Measurements from ENCODE around the gene TPT1.
"Not testable (repeated sequence)": the region's sequence is repeated elsewhere in the genome, so short reads cannot be mapped to it uniquely, and the experiment has no call there.

TPT1 gene

DNA sequence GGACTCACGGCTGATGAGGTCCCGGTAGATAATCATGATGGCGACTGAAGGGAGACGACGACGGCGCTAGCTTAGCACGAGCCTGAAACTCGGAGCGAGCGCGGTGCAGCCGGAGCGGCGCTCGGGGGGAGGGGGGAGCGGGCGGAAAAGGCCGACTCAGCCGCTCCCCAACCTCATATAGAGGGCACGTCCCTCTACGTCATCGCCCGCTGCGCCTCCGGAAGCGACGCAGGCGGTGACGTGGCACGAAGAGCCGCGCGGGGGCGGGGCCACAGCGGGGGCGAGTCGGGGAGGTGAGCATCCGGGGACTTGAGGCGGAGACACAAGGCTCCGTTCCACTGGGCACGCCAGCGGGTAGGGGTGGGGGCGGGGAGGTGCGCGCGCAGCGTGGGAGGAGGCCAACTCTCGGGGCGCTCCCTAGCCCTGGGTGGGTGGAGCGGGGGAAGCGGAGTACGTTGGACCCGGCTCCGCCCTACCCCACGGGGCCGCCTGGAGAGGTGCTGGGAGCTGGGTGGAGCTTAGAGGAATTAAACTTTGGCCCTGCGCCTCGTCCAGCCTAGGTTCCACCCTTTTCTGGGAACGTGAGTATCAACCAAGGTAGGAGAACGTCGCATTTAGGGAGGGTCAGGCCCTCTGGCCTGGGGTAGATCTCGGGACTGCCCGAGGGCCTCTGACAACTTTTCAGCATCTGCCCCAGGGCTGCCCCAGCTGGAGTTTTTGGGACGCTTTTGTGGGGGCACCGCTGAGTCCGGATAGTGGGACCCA, at the start of gene TPT1:
TSS of gene TPT1 (minus strand) at position 150 of the 765 bp plus-strand sequence. CDS start at position 36, 114 bp downstream.
- peak; percentile 99 for DNase-seq (ENCODE audit: low read depth in 2 of 2)

DNA sequence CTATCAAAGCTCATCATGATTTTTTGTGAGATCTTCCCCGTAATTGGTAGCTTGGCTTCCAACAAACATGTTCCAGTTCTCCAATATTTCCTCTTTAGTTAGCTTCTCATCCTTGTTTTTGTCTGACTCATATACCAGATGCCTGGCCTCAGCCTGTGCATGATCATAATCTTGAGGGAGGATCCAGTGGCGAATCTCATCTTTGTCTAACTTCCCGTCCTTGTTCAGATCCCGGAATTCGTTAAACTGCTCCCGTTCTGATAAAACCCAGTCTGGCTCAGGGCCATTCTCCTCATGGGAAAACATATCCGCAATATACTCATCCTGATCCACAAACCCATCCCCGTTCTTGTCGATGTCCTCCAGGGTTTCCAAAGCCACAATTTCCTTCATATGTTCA, 49.4 kb upstream of the TPT1 start:
- DNase-seq (ENCODE audit: low read depth in 2 of 2), result not testable (repeated sequence)

DNA sequence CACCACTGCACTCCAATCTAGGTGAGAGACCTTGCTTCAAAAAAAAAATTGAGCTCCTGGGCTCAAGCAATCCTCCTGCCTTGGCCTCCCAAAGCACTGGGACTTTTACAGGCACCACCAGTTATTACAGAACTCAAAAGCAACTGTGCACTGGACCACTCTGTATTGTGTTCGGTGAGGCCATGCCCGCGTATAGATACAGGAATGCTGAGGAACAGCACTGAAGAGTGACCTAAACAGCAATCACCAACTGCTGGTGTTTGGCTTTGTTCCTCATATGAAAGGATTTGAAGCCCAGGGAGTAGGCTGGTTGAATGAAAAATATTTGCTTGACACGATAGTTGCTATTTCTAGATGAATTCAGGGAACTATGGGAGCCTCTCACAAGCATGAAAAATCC, 47.7 kb upstream of the TPT1 start:
- DNase-seq (ENCODE audit: low read depth in 2 of 2), result no peak

DNA sequence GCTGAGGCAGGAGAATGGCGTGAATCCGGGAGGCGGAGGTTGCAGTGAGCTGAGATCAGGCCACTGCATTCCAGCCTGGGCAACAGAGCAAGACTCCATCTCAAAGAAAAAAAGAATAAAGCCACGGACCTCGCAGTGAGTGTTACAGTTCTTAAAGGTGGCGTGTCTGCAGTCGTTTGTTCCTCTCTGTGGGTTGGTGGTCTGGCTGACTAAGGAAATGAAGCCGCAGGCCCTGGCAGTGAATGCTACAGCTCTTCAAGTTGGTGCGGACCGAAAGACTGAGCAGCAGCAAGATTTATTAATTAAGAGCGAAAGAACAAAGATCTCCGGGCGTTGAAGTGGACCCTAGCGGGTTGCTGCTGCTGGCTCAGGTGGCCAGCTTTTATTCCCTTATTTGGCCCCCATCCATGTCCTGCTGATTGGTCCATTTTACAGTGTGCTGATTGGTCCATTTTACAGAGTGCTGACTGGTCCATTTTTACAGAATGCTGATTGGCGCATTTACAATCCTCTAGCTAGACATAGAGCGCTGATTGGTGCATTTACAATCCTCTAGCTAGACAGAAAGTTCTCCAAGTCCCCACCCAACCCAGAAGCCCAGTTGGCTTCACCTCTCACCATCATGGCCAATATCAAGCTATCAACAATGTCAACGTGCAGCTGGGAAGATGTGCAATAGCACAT, 46.1 kb upstream of the TPT1 start:
- DNase-seq (ENCODE audit: low read depth in 2 of 2), result not testable (repeated sequence)

DNA sequence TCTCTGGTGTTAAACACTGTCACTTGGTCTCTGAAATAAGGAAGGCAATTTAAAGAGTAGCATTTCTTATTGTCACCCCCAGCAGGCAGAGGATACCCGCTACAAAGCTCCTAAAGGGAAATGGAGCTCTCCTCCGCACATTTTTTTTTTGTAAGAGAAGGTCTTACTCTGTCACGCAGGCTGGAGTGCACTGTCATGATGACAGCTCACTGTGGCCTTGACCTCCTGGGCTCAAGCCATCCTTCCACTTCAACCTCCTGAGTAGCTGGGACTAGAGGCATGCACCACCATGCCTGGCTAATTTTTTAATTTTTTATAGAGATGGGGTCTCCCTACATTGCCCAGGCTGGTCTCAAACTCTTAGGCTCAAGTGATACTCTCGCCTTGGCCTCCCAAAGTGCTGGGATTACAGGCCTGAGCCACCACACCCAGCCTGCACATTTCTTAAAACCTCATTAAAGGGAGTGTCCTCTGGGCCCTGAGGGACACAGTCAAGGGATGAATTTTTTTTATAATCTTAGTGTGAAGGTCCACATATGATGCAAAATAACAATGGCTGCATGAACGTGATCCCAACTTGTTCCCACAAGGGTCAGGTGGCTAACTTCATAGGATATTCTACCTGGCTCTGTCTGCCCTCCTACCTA, 45.0 kb upstream of the TPT1 start:
- no peak for DNase-seq (ENCODE audit: low read depth in 2 of 2)

DNA sequence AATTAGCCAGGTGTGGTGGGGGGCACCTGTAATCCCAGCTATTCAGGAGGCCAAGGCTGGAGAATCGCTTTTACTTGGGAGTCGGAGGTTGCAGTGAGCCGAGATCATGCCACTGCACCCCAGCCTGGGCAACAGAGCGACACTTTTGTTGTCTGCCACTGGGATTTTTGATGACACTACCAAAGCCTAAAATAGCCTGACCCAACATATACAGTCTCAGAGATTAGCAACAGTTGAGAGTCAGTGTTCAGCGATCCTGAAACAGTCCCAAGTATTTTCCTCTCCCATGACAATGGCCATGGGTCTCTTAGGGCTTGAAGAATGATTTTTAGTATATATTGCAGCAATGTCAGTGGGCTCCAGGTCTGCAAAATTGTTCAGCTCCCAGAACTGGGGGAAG, 44.3 kb upstream of the TPT1 start:
- DNase-seq (ENCODE audit: low read depth in 2 of 2), result no peak

DNA sequence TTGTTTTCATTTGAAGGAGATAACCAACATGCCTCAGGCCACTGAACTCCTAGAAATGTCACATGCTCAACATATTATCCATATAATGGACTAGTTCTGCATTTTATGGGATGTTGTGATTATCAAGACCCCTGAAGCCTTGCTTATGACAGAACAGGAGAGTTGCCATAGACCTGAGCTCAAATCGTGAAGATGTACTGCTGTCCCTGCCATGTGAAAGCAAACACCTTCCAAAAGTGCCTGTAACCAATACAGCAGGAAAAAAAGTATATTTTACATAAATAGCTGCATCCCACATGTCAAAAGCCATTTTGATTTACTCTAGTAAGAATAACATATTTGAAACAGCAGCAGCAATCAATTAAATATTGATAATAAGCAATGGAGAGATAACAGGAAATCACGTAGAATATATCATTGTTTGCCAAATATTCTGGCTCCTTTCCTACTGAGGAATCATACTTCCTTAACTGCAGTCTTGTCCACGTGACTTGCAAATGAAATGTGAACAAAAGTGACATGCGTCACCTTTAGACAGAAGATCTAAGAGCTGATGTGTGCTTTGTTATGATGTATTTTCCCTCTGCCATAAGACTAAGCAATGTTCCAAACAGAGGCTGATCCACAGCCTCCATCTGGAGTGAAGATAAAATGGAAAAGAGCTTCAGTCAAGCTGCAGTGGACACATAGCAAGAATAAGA, 43.6 kb upstream of the TPT1 start:
- DNase-seq (ENCODE audit: low read depth in 2 of 2), result no peak

DNA sequence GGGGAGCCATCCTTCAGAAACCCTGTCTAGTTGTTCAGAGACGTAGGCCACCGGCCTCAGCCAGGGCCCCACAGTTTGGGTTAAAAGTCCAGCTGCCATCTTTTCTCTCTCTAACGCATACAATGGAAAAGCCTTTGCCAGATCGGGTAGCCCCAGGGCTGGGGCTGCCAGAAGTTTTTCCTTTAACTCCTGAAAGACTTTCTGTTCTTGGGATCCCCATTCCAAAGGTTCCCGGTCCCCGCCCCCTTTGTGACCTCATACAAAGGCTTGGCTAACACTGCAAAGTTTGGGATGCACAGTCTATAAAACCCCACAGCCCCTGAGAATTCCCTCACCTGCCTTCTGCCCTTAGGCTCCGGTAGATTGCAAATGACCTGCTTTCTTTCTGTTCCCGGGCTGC, 41.8 kb upstream of the TPT1 start:
- not testable (repeated sequence) for DNase-seq (ENCODE audit: low read depth in 2 of 2)

DNA sequence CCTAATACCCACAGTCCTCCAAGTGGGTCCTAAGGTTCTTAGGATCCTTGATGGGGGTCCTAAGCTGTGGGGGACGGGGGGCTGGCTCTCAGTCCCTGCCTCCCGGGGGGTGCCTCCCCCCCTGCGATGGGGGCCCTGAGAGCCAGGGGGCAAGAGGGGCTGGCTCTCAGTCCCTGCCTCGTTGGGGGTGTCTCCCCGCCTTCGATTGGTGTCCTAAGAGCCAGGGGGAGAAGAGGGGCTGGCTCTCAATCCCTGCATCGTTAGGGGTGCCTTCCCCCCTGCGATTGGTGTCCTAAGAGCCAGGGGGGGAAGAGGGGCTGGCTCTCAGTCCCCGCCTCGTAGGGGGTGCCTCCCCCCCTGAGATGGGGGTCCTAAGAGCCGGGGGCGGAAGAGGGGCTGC, 40.2 kb upstream of the TPT1 start:
- no peak for DNase-seq (ENCODE audit: low read depth in 2 of 2)

DNA sequence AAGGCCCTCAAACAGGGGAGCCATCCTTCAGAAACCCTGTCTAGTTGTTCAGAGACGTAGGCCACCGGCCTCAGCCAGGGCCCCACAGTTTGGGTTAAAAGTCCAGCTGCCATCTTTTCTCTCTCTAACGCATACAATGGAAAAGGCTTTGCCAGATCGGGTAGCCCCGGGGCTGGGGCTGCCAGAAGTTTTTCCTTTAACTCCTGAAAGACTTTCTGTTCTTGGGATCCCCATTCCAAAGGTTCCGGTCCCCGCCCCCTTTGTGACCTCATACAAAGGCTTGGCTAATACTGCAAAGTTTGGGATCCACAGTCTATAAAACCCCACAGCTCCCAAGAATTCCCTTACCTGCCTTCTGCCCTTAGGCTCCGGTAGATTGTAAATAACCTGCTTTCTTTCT, 39.7 kb upstream of the TPT1 start:
- DNase-seq (ENCODE audit: low read depth in 2 of 2), result not testable (repeated sequence)

DNA sequence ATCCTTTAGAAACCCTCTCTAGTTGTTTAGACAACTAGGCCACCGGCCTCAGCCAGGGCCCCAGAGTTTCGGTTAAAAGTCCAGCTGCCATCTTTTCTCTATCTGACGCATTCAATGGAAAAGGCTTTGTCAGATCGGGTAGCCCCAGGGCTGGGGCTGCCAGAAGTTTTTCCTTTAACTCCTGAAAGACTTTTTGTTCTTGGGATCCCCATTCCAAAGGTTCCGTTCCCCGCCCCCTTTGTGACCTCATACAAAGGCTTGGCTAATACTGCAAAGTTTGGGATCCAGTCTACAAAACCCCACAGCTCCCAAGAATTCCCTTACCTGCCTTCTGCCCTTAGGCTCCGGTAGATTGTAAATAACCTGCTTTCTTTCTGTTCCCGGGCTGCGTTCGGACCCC, 38.5 kb upstream of the TPT1 start:
- not testable (repeated sequence) for DNase-seq (ENCODE audit: low read depth in 2 of 2)

DNA sequence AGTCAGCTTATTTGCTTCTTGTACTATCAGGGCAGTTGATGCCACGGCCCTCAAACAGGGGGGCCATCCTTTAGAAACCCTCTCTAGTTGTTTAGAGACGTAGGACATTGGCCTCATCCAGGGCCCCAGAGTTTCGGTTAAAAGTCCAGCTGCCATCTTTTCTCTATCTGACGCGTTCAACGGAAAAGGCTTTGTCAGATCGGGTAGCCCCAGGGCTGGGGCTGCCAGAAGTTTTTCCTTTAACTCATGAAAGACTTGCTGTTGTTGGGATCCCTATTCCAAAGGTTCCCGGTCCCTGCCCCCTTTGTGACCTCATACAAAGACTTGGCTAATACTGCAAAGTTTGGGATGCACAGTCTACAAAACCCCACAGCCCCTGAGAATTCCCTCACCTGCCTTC, 37.8 kb upstream of the TPT1 start:
- DNase-seq (ENCODE audit: low read depth in 2 of 2), result not testable (repeated sequence)

DNA sequence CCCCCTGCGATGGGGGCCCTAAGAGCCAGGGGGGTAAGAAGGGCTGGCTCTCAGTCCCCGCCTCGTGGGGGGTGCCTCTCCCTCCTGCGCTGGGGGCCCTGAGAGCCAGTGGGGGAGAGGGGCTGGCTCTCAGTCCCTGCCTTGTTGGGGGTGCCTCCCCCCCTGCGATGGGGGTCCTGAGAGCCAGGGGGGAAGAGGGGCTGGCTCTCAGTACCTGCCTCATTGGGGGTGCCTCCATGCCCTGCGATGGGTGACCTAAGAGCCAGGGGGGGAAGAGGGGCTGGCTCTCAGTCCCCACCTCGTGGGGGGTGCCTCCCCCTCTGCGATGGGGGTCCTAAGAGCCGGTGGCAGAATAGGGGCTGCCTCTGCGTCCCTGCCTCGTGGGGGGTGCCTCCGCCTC, 36.3 kb upstream of the TPT1 start:
- not testable (repeated sequence) for DNase-seq (ENCODE audit: low read depth in 2 of 2)

DNA sequence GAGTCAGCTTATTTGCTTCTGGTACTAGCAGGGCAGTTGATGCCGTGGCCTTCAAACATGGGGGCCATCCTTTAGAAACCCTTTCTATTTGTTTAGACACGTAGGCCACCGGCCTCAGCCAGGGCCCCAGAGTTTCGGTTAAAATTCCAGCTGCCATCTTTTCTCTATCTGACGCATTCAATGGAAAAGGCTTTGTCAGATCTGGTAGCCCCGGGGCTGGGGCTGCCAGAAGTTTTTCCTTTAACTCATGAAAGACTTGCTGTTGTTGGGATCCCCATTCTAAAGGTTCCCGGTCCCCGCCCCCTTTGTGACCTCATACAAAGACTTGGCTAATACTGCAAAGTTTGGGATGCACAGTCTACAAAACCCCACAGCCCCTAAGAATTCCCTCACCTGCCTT, 35.7 kb upstream of the TPT1 start:
- not testable (repeated sequence) for DNase-seq (ENCODE audit: low read depth in 2 of 2)

DNA sequence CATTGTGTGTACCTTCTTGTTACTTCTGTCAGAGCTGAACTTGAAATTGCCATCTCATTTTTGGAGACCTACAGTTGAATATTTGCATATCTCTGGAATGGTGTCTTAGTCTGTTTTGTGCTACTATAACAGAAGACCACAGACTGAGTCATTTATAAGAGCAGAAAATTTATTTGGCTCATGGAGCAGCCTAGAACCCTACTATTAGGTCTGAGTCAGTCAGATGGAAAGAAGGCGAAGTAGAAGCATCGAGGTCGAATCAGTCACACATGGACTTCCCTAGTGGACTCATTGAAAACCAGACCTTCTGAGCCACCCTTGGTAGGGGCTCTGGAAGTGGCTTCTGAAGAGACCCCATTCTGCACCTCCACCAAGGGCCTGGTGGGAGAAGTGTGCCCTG, 33.9 kb upstream of the TPT1 start:
- no peak for DNase-seq (ENCODE audit: low read depth in 2 of 2)

DNA sequence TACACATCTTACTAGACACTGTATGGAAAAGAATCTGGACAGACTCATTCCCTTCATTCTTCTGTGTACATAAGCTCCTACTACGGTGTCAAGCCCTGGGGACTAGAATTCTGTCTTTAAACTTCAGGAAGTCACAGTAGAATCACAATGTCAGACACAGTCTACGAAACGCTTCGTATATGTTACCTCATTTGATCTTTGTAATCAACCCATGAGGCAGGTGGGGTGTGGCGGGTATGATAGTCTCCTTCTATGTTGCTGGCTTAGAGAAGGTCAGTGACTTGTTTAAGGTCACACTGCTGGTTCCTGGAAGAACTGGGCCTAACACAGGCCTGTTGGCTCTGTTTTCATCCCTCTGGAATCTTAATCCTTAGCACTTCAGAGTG, 32.2 kb upstream of the TPT1 start:
- no peak for DNase-seq (ENCODE audit: low read depth in 2 of 2)

DNA sequence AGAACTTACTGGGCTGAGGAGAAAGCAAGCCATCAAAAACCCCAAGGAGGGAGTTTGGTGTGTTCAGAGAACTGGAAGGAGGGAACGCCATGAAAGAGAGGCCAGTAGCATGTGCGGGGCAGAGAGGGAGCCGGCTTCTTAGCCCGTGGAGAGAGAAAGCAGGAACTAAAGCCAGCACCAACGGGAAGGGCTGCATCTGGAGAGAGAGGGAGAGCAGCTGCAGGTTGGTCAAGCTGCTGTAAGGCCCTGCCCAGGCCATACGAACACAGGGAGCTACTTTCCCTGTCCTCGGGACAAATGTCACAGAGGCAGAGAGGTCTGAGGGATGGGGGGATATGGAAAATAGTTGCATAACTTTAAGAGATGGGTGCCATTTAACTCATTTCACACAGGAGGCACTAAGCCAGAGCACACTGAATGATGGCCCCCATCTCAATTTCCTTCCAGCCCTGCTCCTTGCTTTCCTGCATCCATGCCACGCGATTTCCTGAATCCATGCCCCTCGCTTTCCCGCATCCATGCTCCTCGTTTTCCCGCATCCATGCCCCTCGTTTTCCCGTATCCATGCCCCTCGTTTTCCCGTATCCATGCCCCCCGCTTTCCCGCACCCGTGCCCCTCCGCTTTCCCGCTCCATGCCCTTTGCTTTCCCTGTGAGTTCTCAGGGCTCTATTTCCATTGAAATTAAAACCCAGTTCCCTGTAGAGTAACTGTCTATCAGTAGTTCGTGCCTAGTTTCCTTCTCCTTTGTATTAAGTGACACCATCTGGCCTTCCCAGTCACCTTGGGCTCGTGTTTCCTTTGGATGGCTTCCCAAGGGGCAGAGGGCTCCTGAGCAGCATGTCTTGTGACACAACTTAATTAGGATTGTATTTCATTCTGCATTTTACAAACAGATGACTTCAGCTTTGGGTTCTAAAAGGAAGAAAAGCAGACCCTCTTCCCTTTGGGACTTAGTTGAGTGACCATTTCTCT, 31.5 kb upstream of the TPT1 start:
- DNase-seq (ENCODE audit: low read depth in 2 of 2), result no peak

DNA sequence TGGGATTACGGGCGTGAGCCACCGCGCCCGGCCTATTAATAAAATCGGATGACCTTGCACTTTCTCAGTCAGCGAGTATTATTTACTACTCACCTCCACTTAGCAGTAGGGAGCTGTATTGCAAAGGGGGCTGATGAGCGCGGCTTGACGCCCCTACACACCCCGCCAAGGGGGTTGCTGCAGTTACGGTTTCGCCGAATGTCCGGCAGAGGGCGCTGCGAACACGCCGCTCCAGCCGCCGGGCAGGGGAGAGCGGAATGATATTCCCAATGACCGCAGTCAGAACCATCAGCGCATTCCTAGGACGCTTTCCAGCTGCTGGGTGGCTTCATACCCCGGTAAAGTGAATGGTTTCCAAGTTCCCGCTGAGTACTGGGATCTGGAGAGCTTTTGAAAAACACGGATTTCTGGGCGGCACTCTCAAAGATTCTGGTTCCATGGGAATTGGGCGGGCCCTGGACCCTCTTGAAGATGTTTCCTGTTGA, 30.0 kb upstream of the TPT1 start:
- DNase-seq (ENCODE audit: low read depth in 2 of 2), result peak in 1 of 2 donors; percentile 30

DNA sequence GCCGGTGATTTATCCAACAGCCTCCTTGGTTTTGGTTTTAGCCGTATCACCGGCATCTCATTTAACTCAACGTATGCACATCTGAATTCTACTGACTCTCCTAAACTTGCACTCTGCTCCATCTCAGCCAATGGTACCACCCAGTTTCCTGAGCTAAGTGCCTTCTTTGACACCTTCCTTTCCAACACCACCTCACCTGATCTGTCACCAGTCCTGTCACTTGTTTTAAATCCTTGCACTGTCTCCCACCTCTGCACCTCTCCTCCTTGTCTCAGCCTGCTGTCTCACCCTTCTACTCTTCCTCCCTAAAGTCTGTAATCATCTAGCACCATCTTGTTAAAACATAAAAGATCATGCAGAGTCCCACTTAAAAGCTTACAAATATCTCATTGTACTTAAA, 28.1 kb upstream of the TPT1 start:
- no peak for DNase-seq (ENCODE audit: low read depth in 2 of 2)

DNA sequence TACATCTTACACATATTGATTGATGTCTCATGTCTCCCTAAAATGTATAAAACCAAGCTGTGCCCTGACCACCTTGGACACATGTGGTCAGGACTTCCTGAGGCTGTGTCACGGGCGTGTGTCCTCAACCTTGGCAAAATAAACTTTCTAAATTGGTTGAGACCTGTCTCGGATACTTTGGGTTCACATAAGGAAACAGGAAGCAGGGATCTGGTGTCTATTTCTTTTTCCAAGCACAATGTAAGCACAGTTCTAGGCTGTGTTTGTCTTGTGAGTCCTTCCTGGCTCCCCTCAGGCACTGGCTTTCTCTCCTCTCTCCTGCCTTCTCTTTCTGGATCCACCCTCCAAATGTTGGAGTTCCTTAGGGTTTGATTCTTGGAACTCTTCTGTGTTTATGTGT, 27.6 kb upstream of the TPT1 start:
- DNase-seq (ENCODE audit: low read depth in 2 of 2), result no peak

DNA sequence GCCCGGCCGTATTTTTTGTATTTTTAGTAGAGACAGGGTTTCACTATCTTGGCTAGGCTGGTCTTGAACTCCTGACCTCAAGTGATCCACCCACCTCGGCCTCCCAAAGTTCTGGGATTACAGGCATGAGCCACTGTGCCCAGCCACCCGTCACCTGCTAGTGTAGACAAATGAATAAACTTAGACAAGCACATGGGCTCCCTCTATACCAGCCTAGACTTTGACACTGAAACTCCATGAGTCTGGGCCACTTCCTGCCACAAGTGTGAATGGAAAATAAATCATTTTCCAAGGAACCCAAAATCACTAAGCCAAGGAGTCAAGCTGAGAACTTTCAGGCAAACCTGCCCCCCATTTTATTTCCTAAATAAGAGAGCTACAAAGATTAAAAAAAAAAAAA, 27.0 kb upstream of the TPT1 start:
- DNase-seq (ENCODE audit: low read depth in 2 of 2), result no peak
